K562 (cell line): Measurements from ENCODE around the gene IL17REL. TPM values are rescaled to one million over a fixed set of nuclear protein-coding genes. Genes with fewer than 3 reads are reported as not detected.

Experiments
- CXXC5 ChIP-seq: fragments of 250-450 bp; sonication (Bioruptor Pico); IDR thresholded peaks from 2 replicates; pipeline ENCODE4 v1.8.0; 2022; ENCODE audit warnings: inconsistent platforms, mild to moderate bottlenecking, moderate library complexity
- HMGN3 ChIP-seq: IDR thresholded peaks from 2 replicates; pipeline ENCODE4 v1.6.1; 2011; ENCODE audit warnings: borderline replicate concordance, low read depth, mild to moderate bottlenecking, mixed read lengths, low read length; ENCODE audit not compliant: insufficient read length; ENCODE audit errors: extremely low read depth
- LCOR ChIP-seq: sonication (generic); formaldehyde crosslinking; IDR thresholded peaks from 2 replicates; pipeline ENCODE4 v1.8.0; 2022; ENCODE audit warnings: mild to moderate bottlenecking, missing genetic modification reagents
- PHF8 ChIP-seq: fragments of 200-600 bp; sonication (generic); IDR thresholded peaks from 2 replicates; pipeline ENCODE4 v1.6.1; 2012; ENCODE audit warnings: mixed run types, mild to moderate bottlenecking, inconsistent platforms, low read length, moderate library complexity, borderline replicate concordance
- SMAD3 ChIP-seq: fragments of 450-650 bp; formaldehyde crosslinking; conservative IDR thresholded peaks from 2 replicates; pipeline ENCODE4 v1.4.0; 2020; ENCODE audit warnings: mild to moderate bottlenecking
- USF2 ChIP-seq: sonication (generic); formaldehyde crosslinking; IDR thresholded peaks from 2 replicates; pipeline ENCODE4 v1.5.0; 2020; ENCODE audit warnings: missing genetic modification reagents
- ZBTB40 ChIP-seq, 2 experiments: fragments of 450-650 bp in 1 of 2; sonication (generic) in 1 of 2; formaldehyde crosslinking in 1 of 2; IDR thresholded peaks; 2 replicates each; pipeline versions ENCODE4 v1.7.1 to v1.9.0; 2016 to 2022; ENCODE audit warnings: inconsistent platforms in 1 of 2, mild to moderate bottlenecking in 1 of 2, missing genetic modification reagents in 1 of 2
- ZNF395 ChIP-seq: fragments of 200-800 bp; sonication (Bioruptor generic); IDR thresholded peaks from 2 replicates; pipeline ENCODE4 v1.6.1; 2017; ENCODE audit warnings: missing genetic modification characterization, missing compliant biosample characterization
- ZNF79 ChIP-seq: fragments of 250-450 bp; sonication (Bioruptor Pico); IDR thresholded peaks from 2 replicates; pipeline ENCODE4 v1.4.0; 2020; ENCODE audit warnings: low read depth, mild to moderate bottlenecking, moderate library complexity
- polyA plus RNA-seq, 8 experiments: library from polyadenylated mRNA; depleted of rRNA in 4 of 8; stranded (reverse) in 5 of 8; unstranded in 3 of 8; fragments of >200 nt; fragmentation: Nextera tagmentation in 2 of 8; fragmentation: Illumina TruSeq in 1 of 8; extraction: Ambion mirVana in 2 of 8; extraction: Trizol in 1 of 8; gene quantifications; 2 replicates each; pipeline versions ENCODE4 v1.2.1 to v1.2.3, GENCODE V29; 2011 to 2014; ENCODE audit warnings: inconsistent platforms in 1 of 8, missing spikeins in 1 of 8
- total RNA-seq, 7 experiments: library from RNA; depleted of rRNA in 6 of 7; stranded (reverse); fragments of >200 nt in 6 of 7; fragmentation: Illumina TruSeq in 2 of 7; extraction: Trizol in 2 of 7; gene quantifications; 2 replicates each; pipeline versions ENCODE4 v1.2.1 to v1.2.3, GENCODE V29; 2011 to 2021; ENCODE audit warnings: low replicate concordance in 1 of 7

IL17REL gene
- total and polyA plus RNA-seq, 9 of the 15 experiments (the other 6 are each of a cell fraction or from before 2014, with no cell fraction given) = 0.05 to 0.42 (median 0.11) TPM; not detected in 4

- TF ChIP-seq PHF8 (no peak), HMGN3 (peak; percentile 54), USF2 (CRISPR knock-in tag) (peak; percentile 64), SMAD3 (no peak), LCOR (CRISPR knock-in tag) (no peak), ZNF79 (CRISPR knock-in tag) (no peak), ZNF395 (0 out of 2 replicates have a peak, but pooled peaks have one; percentile 52), ZBTB40 (IDR thresholded peaks at IDR 0.05) (no peak), ZBTB40 (CRISPR knock-in tag; IDR thresholded peaks at IDR 0.05) (no peak), CXXC5 (CRISPR knock-in tag) (peak; percentile 29; the same call in 1 of the 2 replicates)
These were observed 50.4 kb downstream of the IL17REL start (continued) for GRCh38 chr22:49962012-49962750.
